HEK293 (cell line): ENCODE data around the gene DPH6.

Experiments
- ZNF510 ChIP-seq: fragments of 450-650 bp; formaldehyde crosslinking; IDR thresholded peaks from 2 replicates; pipeline ENCODE4 v1.5.1; 2018; ENCODE audit warnings: mild to moderate bottlenecking, missing genetic modification characterization, missing biosample characterization; ENCODE audit not compliant: insufficient replicate concordance
- TF ChIP-seq, protein P1 (sequence below): fragments of 450-650 bp; formaldehyde crosslinking; IDR thresholded peaks from 2 replicates; pipeline ENCODE4 v1.5.1; 2016; ENCODE audit warnings: missing biosample characterization, missing genetic modification characterization
- TF ChIP-seq, protein P2 (sequence below): fragments of 450-650 bp; formaldehyde crosslinking; optimal IDR thresholded peaks from 2 replicates; pipeline ENCODE3; 2016; ENCODE audit warnings: missing biosample characterization, mild to moderate bottlenecking, missing genetic modification characterization
- TF ChIP-seq, protein P3 (sequence below): fragments of 450-650 bp; formaldehyde crosslinking; IDR thresholded peaks from 2 replicates; pipeline ENCODE4 v1.5.1; 2016; ENCODE audit warnings: missing biosample characterization, missing genetic modification characterization
- TF ChIP-seq, protein P4 (sequence below): fragments of 450-650 bp; formaldehyde crosslinking; IDR thresholded peaks from 2 replicates; pipeline ENCODE4 v1.5.1; 2016; ENCODE audit warnings: missing biosample characterization, missing genetic modification characterization
- TF ChIP-seq, protein P5 (sequence below): fragments of 450-650 bp; formaldehyde crosslinking; IDR thresholded peaks from 2 replicates; pipeline ENCODE4 v1.5.1; 2017; ENCODE audit warnings: missing biosample characterization, missing genetic modification characterization

DNA sequence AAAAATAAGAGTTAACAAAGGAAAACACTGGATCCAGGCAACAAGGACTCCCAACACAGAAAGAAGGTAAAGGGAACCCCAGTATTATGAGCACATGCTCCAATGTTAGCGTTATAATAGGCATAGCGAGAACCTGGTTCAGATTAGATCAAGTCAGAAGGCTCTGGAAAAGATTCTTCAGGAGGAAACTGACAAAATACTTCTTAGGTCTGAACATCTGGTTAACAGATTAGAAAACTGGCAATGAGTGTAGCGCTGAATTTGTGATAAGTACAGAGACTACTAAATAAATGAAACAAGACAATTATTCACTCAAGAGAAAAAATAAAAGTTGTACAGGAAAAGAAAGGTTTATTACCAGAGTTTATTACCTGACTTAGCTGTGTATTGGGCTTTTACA, 146.1 kb downstream of the DPH6 start:
- TF ChIP-seq, protein P1, sequence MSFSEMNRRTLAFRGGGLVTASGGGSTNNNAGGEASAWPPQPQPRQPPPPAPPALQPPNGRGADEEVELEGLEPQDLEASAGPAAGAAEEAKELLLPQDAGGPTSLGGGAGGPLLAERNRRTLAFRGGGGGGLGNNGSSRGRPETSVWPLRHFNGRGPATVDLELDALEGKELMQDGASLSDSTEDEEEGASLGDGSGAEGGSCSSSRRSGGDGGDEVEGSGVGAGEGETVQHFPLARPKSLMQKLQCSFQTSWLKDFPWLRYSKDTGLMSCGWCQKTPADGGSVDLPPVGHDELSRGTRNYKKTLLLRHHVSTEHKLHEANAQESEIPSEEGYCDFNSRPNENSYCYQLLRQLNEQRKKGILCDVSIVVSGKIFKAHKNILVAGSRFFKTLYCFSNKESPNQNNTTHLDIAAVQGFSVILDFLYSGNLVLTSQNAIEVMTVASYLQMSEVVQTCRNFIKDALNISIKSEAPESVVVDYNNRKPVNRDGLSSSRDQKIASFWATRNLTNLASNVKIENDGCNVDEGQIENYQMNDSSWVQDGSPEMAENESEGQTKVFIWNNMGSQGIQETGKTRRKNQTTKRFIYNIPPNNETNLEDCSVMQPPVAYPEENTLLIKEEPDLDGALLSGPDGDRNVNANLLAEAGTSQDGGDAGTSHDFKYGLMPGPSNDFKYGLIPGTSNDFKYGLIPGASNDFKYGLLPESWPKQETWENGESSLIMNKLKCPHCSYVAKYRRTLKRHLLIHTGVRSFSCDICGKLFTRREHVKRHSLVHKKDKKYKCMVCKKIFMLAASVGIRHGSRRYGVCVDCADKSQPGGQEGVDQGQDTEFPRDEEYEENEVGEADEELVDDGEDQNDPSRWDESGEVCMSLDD (tag by site-specific recombination) = no peak
- TF ChIP-seq, protein P2, sequence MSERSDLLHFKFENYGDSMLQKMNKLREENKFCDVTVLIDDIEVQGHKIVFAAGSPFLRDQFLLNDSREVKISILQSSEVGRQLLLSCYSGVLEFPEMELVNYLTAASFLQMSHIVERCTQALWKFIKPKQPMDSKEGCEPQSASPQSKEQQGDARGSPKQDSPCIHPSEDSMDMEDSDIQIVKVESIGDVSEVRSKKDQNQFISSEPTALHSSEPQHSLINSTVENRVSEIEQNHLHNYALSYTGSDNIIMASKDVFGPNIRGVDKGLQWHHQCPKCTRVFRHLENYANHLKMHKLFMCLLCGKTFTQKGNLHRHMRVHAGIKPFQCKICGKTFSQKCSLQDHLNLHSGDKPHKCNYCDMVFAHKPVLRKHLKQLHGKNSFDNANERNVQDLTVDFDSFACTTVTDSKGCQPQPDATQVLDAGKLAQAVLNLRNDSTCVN (tag by site-specific recombination) = no peak
- TF ChIP-seq, protein P3, sequence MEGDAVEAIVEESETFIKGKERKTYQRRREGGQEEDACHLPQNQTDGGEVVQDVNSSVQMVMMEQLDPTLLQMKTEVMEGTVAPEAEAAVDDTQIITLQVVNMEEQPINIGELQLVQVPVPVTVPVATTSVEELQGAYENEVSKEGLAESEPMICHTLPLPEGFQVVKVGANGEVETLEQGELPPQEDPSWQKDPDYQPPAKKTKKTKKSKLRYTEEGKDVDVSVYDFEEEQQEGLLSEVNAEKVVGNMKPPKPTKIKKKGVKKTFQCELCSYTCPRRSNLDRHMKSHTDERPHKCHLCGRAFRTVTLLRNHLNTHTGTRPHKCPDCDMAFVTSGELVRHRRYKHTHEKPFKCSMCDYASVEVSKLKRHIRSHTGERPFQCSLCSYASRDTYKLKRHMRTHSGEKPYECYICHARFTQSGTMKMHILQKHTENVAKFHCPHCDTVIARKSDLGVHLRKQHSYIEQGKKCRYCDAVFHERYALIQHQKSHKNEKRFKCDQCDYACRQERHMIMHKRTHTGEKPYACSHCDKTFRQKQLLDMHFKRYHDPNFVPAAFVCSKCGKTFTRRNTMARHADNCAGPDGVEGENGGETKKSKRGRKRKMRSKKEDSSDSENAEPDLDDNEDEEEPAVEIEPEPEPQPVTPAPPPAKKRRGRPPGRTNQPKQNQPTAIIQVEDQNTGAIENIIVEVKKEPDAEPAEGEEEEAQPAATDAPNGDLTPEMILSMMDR = no peak
- TF ChIP-seq ZNF510 (tag by site-specific recombination) = no peak
- TF ChIP-seq, protein P4, sequence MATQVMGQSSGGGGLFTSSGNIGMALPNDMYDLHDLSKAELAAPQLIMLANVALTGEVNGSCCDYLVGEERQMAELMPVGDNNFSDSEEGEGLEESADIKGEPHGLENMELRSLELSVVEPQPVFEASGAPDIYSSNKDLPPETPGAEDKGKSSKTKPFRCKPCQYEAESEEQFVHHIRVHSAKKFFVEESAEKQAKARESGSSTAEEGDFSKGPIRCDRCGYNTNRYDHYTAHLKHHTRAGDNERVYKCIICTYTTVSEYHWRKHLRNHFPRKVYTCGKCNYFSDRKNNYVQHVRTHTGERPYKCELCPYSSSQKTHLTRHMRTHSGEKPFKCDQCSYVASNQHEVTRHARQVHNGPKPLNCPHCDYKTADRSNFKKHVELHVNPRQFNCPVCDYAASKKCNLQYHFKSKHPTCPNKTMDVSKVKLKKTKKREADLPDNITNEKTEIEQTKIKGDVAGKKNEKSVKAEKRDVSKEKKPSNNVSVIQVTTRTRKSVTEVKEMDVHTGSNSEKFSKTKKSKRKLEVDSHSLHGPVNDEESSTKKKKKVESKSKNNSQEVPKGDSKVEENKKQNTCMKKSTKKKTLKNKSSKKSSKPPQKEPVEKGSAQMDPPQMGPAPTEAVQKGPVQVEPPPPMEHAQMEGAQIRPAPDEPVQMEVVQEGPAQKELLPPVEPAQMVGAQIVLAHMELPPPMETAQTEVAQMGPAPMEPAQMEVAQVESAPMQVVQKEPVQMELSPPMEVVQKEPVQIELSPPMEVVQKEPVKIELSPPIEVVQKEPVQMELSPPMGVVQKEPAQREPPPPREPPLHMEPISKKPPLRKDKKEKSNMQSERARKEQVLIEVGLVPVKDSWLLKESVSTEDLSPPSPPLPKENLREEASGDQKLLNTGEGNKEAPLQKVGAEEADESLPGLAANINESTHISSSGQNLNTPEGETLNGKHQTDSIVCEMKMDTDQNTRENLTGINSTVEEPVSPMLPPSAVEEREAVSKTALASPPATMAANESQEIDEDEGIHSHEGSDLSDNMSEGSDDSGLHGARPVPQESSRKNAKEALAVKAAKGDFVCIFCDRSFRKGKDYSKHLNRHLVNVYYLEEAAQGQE (tag by site-specific recombination) = no peak
- TF ChIP-seq, protein P5, sequence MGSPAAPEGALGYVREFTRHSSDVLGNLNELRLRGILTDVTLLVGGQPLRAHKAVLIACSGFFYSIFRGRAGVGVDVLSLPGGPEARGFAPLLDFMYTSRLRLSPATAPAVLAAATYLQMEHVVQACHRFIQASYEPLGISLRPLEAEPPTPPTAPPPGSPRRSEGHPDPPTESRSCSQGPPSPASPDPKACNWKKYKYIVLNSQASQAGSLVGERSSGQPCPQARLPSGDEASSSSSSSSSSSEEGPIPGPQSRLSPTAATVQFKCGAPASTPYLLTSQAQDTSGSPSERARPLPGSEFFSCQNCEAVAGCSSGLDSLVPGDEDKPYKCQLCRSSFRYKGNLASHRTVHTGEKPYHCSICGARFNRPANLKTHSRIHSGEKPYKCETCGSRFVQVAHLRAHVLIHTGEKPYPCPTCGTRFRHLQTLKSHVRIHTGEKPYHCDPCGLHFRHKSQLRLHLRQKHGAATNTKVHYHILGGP (tag by site-specific recombination) = no peak
